Uterus (tissue), 2 donors: ENCODE results near the gene SCGB3A2.

Source experiments
- POLR2A ChIP-seq, 2 donors: fragments of 450-650 bp; IDR thresholded peaks; one replicate each; pipeline ENCODE4 v1.6.1; 2016; ENCODE audit warnings: antibody characterized with exemption in 2 of 2, mild to moderate bottlenecking in 1 of 2, moderate library complexity in 1 of 2
- TF ChIP-seq, protein P1 (sequence below), 4 experiments: fragments of 200-600 bp in 2 of 4; fragments of 450-650 bp in 2 of 4; sonication (generic) in 2 of 4; IDR thresholded peaks; one replicate each; pipeline ENCODE4 v1.5.1; 2016 to 2019; ENCODE audit warnings: antibody characterized with exemption in 4 of 4, mild to moderate bottlenecking in 2 of 4, moderate library complexity in 1 of 4

DNA sequence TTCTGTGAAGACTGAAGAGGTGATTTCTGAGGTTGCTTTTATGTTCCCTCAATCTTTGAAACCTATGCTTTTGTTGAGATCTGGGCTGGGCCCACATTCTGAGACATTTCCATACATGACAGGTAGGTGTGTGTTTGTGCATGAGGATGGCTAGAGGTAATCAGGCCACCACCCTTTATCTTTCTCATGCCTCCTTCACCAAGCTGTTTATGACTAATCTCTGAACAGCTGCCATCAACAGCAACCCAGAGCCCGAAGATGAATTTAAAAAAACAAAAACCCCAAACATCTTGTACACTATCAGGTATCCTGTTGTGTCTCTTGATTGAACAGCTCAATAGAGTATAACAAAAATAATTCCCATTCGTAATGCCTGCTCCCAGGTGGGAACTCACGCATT lies 40.4 kb downstream of the SCGB3A2 start:
- TF ChIP-seq, protein P1, sequence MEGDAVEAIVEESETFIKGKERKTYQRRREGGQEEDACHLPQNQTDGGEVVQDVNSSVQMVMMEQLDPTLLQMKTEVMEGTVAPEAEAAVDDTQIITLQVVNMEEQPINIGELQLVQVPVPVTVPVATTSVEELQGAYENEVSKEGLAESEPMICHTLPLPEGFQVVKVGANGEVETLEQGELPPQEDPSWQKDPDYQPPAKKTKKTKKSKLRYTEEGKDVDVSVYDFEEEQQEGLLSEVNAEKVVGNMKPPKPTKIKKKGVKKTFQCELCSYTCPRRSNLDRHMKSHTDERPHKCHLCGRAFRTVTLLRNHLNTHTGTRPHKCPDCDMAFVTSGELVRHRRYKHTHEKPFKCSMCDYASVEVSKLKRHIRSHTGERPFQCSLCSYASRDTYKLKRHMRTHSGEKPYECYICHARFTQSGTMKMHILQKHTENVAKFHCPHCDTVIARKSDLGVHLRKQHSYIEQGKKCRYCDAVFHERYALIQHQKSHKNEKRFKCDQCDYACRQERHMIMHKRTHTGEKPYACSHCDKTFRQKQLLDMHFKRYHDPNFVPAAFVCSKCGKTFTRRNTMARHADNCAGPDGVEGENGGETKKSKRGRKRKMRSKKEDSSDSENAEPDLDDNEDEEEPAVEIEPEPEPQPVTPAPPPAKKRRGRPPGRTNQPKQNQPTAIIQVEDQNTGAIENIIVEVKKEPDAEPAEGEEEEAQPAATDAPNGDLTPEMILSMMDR (IDR thresholded peaks at IDR 0.05), result no peak
- TF ChIP-seq POLR2A (IDR thresholded peaks at IDR 0.05), result no peak
